NCI-H1436 (cell line): ENCODE results near the gene EI24.

ENCODE experiments used
- DNase-seq: peaks from one replicate; lab custom pipeline; 2025; lab: John Stamatoyannopoulos, UW

Gene EI24

GRCh38 chr11:125627236-125627910 lies 58.1 kb downstream of the EI24 start:
- DNase-seq = no peak
